Keratinocyte (primary cell): ENCODE measurements around the gene KRTAP19-6. TPM values are rescaled to one million over a fixed set of nuclear protein-coding genes. Genes with fewer than 3 reads are reported as not detected.

Experiments used
- DNase-seq: peaks from one replicate; pipeline ENCODE4 v3.0.0-alpha.2; 2011; ENCODE audit warnings: low read depth, missing footprints, low spot score
- FAIRE-seq: peaks from 2 replicates; lab custom pipeline; 2011; peaks lifted over from hg19 to GRCh38; lab: Jason Lieb, UNC
- H2AFZ ChIP-seq: 2 replicates; pipeline ENCODE4 v1.6.0; 2012; ENCODE audit warnings: low read length, control low read depth, inconsistent platforms; ENCODE audit not compliant: control insufficient read depth
- H3K27ac ChIP-seq: 2 replicates; pipeline ENCODE4 v1.5.1; 2011; ENCODE audit warnings: low read length; ENCODE audit not compliant: control insufficient read depth, insufficient read depth
- H3K27me3 ChIP-seq: 3 replicates; pipeline ENCODE4 v1.6.0; 2011; ENCODE audit warnings: low read length; ENCODE audit not compliant: control insufficient read depth, insufficient read depth; ENCODE audit errors: extremely low read depth
- H3K36me3 ChIP-seq, 2 experiments: 2 replicates in 1 of 2; 3 replicates in 1 of 2; pipeline ENCODE4 v1.5.1; 2011; ENCODE audit warnings: low read length in 2 of 2, mild to moderate bottlenecking in 1 of 2; ENCODE audit not compliant: control insufficient read depth in 2 of 2, insufficient read depth in 2 of 2; ENCODE audit errors: extremely low read depth in 1 of 2
- H3K4me1 ChIP-seq: 3 replicates; pipeline ENCODE4 v1.5.1; 2011; ENCODE audit warnings: low read length; ENCODE audit not compliant: control insufficient read depth, insufficient read depth; ENCODE audit errors: extremely low read depth
- H3K4me2 ChIP-seq: 3 replicates; pipeline ENCODE4 v1.6.0; 2011; ENCODE audit warnings: low read depth, low read length; ENCODE audit not compliant: control insufficient read depth, insufficient read depth; ENCODE audit errors: extremely low read depth
- H3K4me3 ChIP-seq, 3 experiments: fragments of 200-600 bp in 1 of 3; sonication (generic) in 1 of 3; 2 replicates in 2 of 3; 3 replicates in 1 of 3; pipeline ENCODE4 v1.5.1; 2011 to 2016; ENCODE audit warnings: low read length in 3 of 3, mild to moderate bottlenecking in 3 of 3, control low read depth in 2 of 3, inconsistent platforms in 1 of 3, low read depth in 1 of 3, mixed read lengths in 1 of 3, mixed run types in 1 of 3, moderate library complexity in 1 of 3; ENCODE audit not compliant: control insufficient read depth in 2 of 3, insufficient read depth in 2 of 3; ENCODE audit errors: extremely low read depth in 1 of 3
- H3K79me2 ChIP-seq: 2 replicates; pipeline ENCODE4 v1.6.0; 2012; ENCODE audit warnings: low read length; ENCODE audit not compliant: control insufficient read depth, insufficient read depth
- H3K9ac ChIP-seq: 3 replicates; pipeline ENCODE4 v1.6.0; 2011; ENCODE audit warnings: low read length; ENCODE audit not compliant: control insufficient read depth, insufficient read depth; ENCODE audit errors: extremely low read depth
- H3K9me1 ChIP-seq: 3 replicates; pipeline ENCODE4 v1.6.0; 2011; ENCODE audit warnings: low read length; ENCODE audit not compliant: control insufficient read depth, insufficient read depth; ENCODE audit errors: extremely low read depth
- H3K9me3 ChIP-seq: 2 replicates; pipeline ENCODE4 v1.5.1; 2012; ENCODE audit warnings: low read depth, low read length; ENCODE audit not compliant: control insufficient read depth
- H4K20me1 ChIP-seq: 3 replicates; pipeline ENCODE4 v1.6.0; 2011; ENCODE audit warnings: low read length; ENCODE audit not compliant: control insufficient read depth, insufficient read depth; ENCODE audit errors: extremely low read depth
- EZH2 ChIP-seq: IDR thresholded peaks from one replicate; pipeline ENCODE4 v1.6.1; 2012; ENCODE audit warnings: inconsistent platforms, mild to moderate bottlenecking, low read length, moderate library complexity
- dilution Hi-C: fragments of 300-500 bp; cut with MboI; formaldehyde crosslinking; loops from one replicate; pipeline ENCODE4 v1.7.0; 2020; ENCODE audit warnings: low sequenced_read_pairs; ENCODE audit not compliant: extremely low pct_ligation_motif_present
- polyA plus RNA-seq, 5 experiments: library from polyadenylated mRNA; depleted of rRNA in 3 of 5; stranded (reverse) in 3 of 5; stranded (forward) in 1 of 5; unstranded in 1 of 5; fragments of >200 nt; gene quantifications; 1 replicate in 1 of 5; 2 replicates in 3 of 5; 3 replicates in 1 of 5; pipeline versions ENCODE4 v1.2.1 to v1.2.3, GENCODE V29; 2011 to 2012; ENCODE audit warnings: missing spikeins in 2 of 5, low read depth in 1 of 5, low replicate concordance in 1 of 5
- TF ChIP-seq, protein P1 (sequence below), 3 experiments: IDR thresholded peaks in 1 of 3; conservative IDR thresholded peaks in 1 of 3; optimal IDR thresholded peaks in 1 of 3; 2 replicates in 2 of 3; 3 replicates in 1 of 3; pipeline versions ENCODE3 to v1.5.1; 2011; ENCODE audit warnings: low read length in 3 of 3, mild to moderate bottlenecking in 3 of 3, moderate library complexity in 2 of 3, control low read depth in 1 of 3, inconsistent platforms in 1 of 3; ENCODE audit not compliant: insufficient read depth in 2 of 3; ENCODE audit errors: extremely low read depth in 1 of 3

The KRTAP19-6 gene
- polyA plus RNA-seq, 1 donor (not counting 4 experiments of a cell fraction or from before 2014, with no cell fraction given), result not detected

DNA sequence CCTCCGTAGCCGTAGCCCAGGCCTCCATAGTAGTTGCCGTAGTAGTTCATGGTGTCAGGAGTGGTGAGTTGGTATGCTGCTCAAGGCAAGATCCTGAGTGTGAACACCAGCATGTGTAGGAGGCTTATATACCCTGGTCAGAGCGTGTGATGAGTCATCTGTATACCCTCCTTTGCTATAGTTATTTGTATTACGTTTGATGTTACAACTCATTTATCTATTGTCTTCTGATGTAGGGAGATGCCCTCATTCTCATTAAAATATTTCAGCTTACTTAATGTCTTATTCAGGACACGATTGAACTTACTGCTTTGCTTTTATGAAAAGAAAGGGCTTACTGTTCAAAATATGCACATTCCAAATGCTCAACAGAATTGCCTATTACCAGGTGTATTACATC is 39.6 kb downstream of the KRTAP19-6 start, which contains the start of gene KRTAP19-5:
TSS of gene KRTAP19-5 (minus strand) at position 101 of the 400 bp plus-strand sequence. CDS start at position 50, 51 bp downstream.
- H3K4me1 ChIP-seq, result no peaks in the 10 kb centered on the region
- no peaks in the 10 kb centered on the region for H3K79me2 ChIP-seq
- no peaks in the 10 kb centered on the region for H4K20me1 ChIP-seq
- H3K27me3 ChIP-seq, result no peaks in the 10 kb centered on the region
- H2AFZ ChIP-seq, result no peak within 1 kb of the TSS
- H3K9me3 ChIP-seq, result no peaks in the 10 kb centered on the region
- DNase-seq, result no peak
- dilution Hi-C loops, result no loop called here
- no peaks in the 10 kb centered on the region for H3K9me1 ChIP-seq
- FAIRE-seq, result no peak
- H3K36me3 ChIP-seq, result no peaks in the 10 kb centered on the region
- H3K9ac ChIP-seq, result no peak within 1 kb of the TSS
- no peak within 1 kb of the TSS for H3K4me3 ChIP-seq
- TF ChIP-seq, protein P1, sequence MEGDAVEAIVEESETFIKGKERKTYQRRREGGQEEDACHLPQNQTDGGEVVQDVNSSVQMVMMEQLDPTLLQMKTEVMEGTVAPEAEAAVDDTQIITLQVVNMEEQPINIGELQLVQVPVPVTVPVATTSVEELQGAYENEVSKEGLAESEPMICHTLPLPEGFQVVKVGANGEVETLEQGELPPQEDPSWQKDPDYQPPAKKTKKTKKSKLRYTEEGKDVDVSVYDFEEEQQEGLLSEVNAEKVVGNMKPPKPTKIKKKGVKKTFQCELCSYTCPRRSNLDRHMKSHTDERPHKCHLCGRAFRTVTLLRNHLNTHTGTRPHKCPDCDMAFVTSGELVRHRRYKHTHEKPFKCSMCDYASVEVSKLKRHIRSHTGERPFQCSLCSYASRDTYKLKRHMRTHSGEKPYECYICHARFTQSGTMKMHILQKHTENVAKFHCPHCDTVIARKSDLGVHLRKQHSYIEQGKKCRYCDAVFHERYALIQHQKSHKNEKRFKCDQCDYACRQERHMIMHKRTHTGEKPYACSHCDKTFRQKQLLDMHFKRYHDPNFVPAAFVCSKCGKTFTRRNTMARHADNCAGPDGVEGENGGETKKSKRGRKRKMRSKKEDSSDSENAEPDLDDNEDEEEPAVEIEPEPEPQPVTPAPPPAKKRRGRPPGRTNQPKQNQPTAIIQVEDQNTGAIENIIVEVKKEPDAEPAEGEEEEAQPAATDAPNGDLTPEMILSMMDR (optimal IDR thresholded peaks at IDR 0.05 in 1 of 3, IDR thresholded peaks at IDR 0.05 in 1 of 3, conservative IDR thresholded peaks at IDR 0.05 in 1 of 3; ENCODE audit: extremely low read depth in 1 of 3, insufficient read depth in 2 of 3, low read length in 3 of 3), result no peak
- no peak for TF ChIP-seq EZH2
- H3K27ac ChIP-seq, result no peak within 1 kb of the TSS
- H3K4me2 ChIP-seq, result no peak within 1 kb of the TSS

DNA sequence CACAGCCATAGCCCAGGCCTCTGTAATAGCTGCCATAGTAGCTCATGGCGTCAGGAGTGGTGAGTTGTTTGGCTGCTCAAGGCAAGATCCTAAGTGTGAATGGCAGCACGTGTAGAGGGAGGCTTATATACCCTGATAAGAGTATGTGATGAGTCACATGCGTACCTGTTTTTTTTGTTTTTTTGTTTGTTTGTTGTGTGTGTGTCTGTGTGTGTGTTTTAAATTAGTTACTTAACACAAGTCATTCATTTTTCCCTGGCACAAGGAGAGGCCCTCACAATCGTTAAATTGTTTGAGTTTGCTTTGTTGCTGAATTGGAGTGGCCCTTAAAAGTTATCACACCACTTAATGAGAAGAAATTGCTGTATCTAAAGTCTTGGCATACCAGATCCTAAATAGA is 44.6 kb downstream of the KRTAP19-6 start, which contains the start of gene KRTAP19-4:
TSS of gene KRTAP19-4 (minus strand) at position 101 of the 400 bp plus-strand sequence. CDS start at position 46, 55 bp downstream.
- Histone ChIP-seq H3K36me3 (no peaks in the 10 kb centered on the region), H3K9me1 (no peaks in the 10 kb centered on the region), H3K4me3 (no peak within 1 kb of the TSS), H3K27me3 (no peaks in the 10 kb centered on the region), H2AFZ (no peak within 1 kb of the TSS), H3K9ac (no peak within 1 kb of the TSS), H3K79me2 (no peaks in the 10 kb centered on the region), H3K4me2 (no peak within 1 kb of the TSS), H3K9me3 (no peaks in the 10 kb centered on the region), H3K27ac (no peak within 1 kb of the TSS), H3K4me1 (no peaks in the 10 kb centered on the region), H4K20me1 (no peaks in the 10 kb centered on the region)
- dilution Hi-C loops, result no loop called here
- DNase-seq (no peak), FAIRE-seq (no peak)
- TF ChIP-seq, protein P1 (optimal IDR thresholded peaks at IDR 0.05 in 1 of 3, IDR thresholded peaks at IDR 0.05 in 1 of 3, conservative IDR thresholded peaks at IDR 0.05 in 1 of 3; ENCODE audit: extremely low read depth in 1 of 3, insufficient read depth in 2 of 3, low read length in 3 of 3), result no peak
- no peak for TF ChIP-seq EZH2
